Adipocyte (in vitro differentiated cells): ENCODE results near the gene SZRD1.
"Not testable (repeated sequence)": the region's sequence is repeated elsewhere in the genome, so short reads cannot be mapped to it uniquely, and the experiment has no call there.

Experiments
- DNase-seq: peaks from one replicate; pipeline ENCODE4 v3.0.0-alpha.2; 2015; ENCODE audit warnings: low read depth
- H3K27me3 ChIP-seq: replicated peaks from 2 replicates; pipeline ENCODE4 v1.7.0; 2013; ENCODE audit warnings: mild to moderate bottlenecking, low read length, moderate library complexity; ENCODE audit not compliant: control insufficient read depth, insufficient read depth
- H3K36me3 ChIP-seq: 2 replicates; pipeline ENCODE4 v1.7.0; 2013; ENCODE audit warnings: low read length, mild to moderate bottlenecking, moderate library complexity; ENCODE audit not compliant: control insufficient read depth, insufficient read depth, severe bottlenecking
- H3K4me1 ChIP-seq: 2 replicates; pipeline ENCODE4 v1.7.0; 2013; ENCODE audit warnings: mild to moderate bottlenecking, low read length, moderate library complexity; ENCODE audit not compliant: control insufficient read depth, insufficient read depth
- H3K4me3 ChIP-seq: 2 replicates; pipeline ENCODE4 v1.7.0; 2013; ENCODE audit warnings: mild to moderate bottlenecking, low read length, moderate library complexity
- H3K9ac ChIP-seq: 2 replicates; pipeline ENCODE4 v1.7.0; 2013; ENCODE audit warnings: mild to moderate bottlenecking, low read length, moderate library complexity
- H3K9me3 ChIP-seq: 2 replicates; pipeline ENCODE4 v1.7.0; 2013; ENCODE audit warnings: mild to moderate bottlenecking, low read length, moderate library complexity; ENCODE audit not compliant: control insufficient read depth

Gene SZRD1

DNA sequence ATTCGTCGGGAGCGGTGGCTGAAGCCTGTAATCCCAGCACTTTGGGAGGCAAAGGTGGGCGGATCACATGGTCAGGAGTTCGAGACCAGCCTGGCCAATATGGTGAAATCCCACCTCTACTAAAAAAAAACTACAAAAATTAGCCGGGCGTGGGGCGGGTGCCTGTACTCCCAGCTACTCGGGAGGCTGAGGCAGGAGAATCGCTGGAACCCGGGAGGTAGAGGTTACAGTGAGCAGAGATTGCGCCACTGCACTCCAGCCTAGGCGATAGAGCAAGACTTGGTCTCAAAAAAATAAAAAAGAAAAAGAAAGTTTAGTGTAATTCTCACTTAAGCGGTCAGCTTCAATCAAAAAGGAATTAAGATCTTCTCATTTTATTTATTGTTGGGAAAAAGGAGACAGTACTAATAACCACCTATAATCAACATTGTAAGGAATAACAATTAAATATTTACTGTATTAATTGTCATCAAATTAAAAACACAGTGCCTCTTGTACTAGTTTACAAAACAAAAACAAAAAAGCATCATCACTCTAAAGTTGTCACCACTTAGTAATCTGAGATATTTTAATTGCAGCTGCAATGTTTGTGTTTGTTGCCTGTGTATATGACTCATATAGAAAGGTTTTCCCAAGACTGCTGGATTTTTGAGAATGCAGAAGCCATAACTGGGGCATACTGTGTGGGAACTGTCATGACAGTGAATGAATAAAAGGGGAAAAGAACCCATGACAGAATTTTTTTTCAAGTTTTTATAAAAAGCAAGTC is 18.4 kb upstream of the SZRD1 start:
- Histone ChIP-seq H3K9me3 (no peaks in the 10 kb centered on the region), H3K4me3 (peak overlapping the region; percentile 27), H3K9ac (no peak overlapping the region), H3K36me3 (no peaks in the 10 kb centered on the region), H3K27me3 (no peaks in the 10 kb centered on the region), H3K4me1 (peaks cover 29% of the 10 kb centered on the region)
- DNase-seq, result peak; percentile 91

- DNase-seq, result no peak
- Histone ChIP-seq H3K4me1 (peaks cover 29% of the 10 kb centered on the region), H3K36me3 (no peaks in the 10 kb centered on the region), H3K27me3 (no peaks in the 10 kb centered on the region), H3K4me3 (peak overlapping the region; percentile 98), H3K9ac (peak overlapping the region; percentile 29), H3K9me3 (no peaks in the 10 kb centered on the region)
Measured at GRCh38 chr1:16349847-16350406, 17.1 kb upstream of the SZRD1 start.

- H3K9me3 ChIP-seq, result no peaks in the 10 kb centered on the region
Measured at GRCh38 chr1:16351456-16351993, 15.5 kb upstream of the SZRD1 start.

GRCh38 chr1:16351994-16352841 is 14.8 kb upstream of the SZRD1 start, which contains the start of gene FBXO42:
Gene FBXO42 (minus strand): TSS chr1:16352480. CDS start chr1:16315418, 37,062 bp downstream.
- Histone ChIP-seq H3K27me3 (no peaks in the 10 kb centered on the region), H3K36me3 (no peaks in the 10 kb centered on the region), H3K9me3 (no peaks in the 10 kb centered on the region), H3K9ac (peak within 1 kb of the TSS; percentile 99), H3K4me1 (peaks cover 29% of the 10 kb centered on the region), H3K4me3 (peak within 1 kb of the TSS; percentile 98)
- peak; percentile 98 for DNase-seq

More at GRCh38 chr1:16351456-16351993, 15.5 kb upstream of the SZRD1 start:
- peak; percentile 59 for DNase-seq
- H3K4me3 ChIP-seq, result peak overlapping the region; percentile 98
- H3K27me3 ChIP-seq, result no peaks in the 10 kb centered on the region
- peaks cover 29% of the 10 kb centered on the region for H3K4me1 ChIP-seq
- no peaks in the 10 kb centered on the region for H3K36me3 ChIP-seq
- peak overlapping the region; percentile 99 for H3K9ac ChIP-seq

GRCh38 chr1:16352842-16353535 is 14.1 kb upstream of the SZRD1 start:
- Histone ChIP-seq H3K4me3 (peak overlapping the region; percentile 98), H3K9me3 (no peaks in the 10 kb centered on the region), H3K27me3 (no peaks in the 10 kb centered on the region), H3K4me1 (peaks cover 29% of the 10 kb centered on the region), H3K36me3 (no peaks in the 10 kb centered on the region), H3K9ac (peak overlapping the region; percentile 99)
- DNase-seq, result no peak

- H3K4me3 ChIP-seq, result no peak overlapping the region
- H3K27me3 ChIP-seq, result no peaks in the 10 kb centered on the region
- no peak overlapping the region for H3K9ac ChIP-seq
- no peaks in the 10 kb centered on the region for H3K9me3 ChIP-seq
- peaks cover 18% of the 10 kb centered on the region for H3K4me1 ChIP-seq
- no peaks in the 10 kb centered on the region for H3K36me3 ChIP-seq
- no peak for DNase-seq
Measured at GRCh38 chr1:16354619-16355018, 12.4 kb upstream of the SZRD1 start.

DNA sequence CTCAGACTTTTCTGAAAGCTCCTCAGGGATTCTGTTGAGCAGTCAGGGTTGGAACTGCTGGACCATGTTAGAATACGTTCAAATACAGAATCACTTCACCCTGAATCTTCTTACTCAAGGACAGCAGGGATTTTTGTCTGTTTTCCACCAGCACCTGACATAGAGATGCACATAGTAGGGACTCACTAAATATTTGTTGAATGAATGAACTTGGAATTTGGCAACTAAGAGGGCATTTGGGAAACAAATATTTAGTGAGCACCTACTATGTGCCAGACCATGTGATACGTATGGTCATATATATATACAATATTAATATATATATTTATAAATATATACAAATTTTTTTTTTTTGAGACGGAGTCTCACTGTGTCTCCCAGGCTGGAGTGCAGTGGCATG is 10.2 kb upstream of the SZRD1 start:
- H3K9me3 ChIP-seq, result no peaks in the 10 kb centered on the region
- no peaks in the 10 kb centered on the region for H3K36me3 ChIP-seq
- H3K9ac ChIP-seq, result no peak overlapping the region
- no peaks in the 10 kb centered on the region for H3K27me3 ChIP-seq
- H3K4me1 ChIP-seq, result peaks cover 7% of the 10 kb centered on the region
- DNase-seq, result no peak
- H3K4me3 ChIP-seq, result no peak overlapping the region

DNA sequence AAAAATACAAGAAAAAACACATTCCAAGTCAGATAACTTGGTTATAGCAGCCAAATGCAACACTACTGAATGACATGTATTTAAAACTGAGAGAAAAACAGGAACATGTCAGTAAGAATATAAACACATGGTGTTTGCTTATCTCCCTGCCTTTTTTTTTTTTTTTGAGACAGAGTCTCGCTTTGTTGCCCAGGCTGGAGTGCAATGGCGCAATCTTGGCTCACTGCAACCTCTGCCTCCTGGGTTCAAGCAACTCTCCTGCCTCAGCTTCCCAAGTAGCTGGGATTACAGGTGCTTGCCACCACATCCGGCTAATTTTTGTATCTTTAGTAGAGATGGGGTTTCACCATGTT is 1.9 kb upstream of the SZRD1 start:
- peaks cover 28% of the 10 kb centered on the region for H3K4me1 ChIP-seq
- not testable (repeated sequence) for H3K9me3 ChIP-seq, H3K4me3 ChIP-seq, H3K9ac ChIP-seq, H3K36me3 ChIP-seq, DNase-seq, H3K27me3 ChIP-seq

GRCh38 chr1:16367258-16367967 is 371 bp downstream of the SZRD1 start:
- peak overlapping the region; percentile 93 for H3K9ac ChIP-seq
- H3K27me3 ChIP-seq, result no peaks in the 10 kb centered on the region
- peak overlapping the region; percentile 96 for H3K4me3 ChIP-seq
- H3K4me1 ChIP-seq, result peaks cover 37% of the 10 kb centered on the region
- DNase-seq, result peak; percentile 96
- H3K36me3 ChIP-seq, result no peaks in the 10 kb centered on the region
- H3K9me3 ChIP-seq, result no peaks in the 10 kb centered on the region
